T47D (cell line): ENCODE data around the gene BIRC7.

Experiments
- DNase-seq, 2 experiments: peaks; one replicate each; pipeline versions ENCODE4 v3.0.0 to v3.0.0-alpha.2; 2011 to 2012; ENCODE audit warnings: low read depth in 1 of 2, low spot score in 1 of 2
- JUND ChIP-seq: IDR thresholded peaks from 2 replicates; pipeline ENCODE4 v1.6.1; 2012; ENCODE audit warnings: low read depth
- in situ Hi-C: cut with HindIII; loops from 2 replicates; pipeline ENCODE4 v1.10.0; 2016; ENCODE audit warnings: low sequenced_read_pairs, low pct_unique_long_range_greater_than_20kb

The BIRC7 gene

DNA sequence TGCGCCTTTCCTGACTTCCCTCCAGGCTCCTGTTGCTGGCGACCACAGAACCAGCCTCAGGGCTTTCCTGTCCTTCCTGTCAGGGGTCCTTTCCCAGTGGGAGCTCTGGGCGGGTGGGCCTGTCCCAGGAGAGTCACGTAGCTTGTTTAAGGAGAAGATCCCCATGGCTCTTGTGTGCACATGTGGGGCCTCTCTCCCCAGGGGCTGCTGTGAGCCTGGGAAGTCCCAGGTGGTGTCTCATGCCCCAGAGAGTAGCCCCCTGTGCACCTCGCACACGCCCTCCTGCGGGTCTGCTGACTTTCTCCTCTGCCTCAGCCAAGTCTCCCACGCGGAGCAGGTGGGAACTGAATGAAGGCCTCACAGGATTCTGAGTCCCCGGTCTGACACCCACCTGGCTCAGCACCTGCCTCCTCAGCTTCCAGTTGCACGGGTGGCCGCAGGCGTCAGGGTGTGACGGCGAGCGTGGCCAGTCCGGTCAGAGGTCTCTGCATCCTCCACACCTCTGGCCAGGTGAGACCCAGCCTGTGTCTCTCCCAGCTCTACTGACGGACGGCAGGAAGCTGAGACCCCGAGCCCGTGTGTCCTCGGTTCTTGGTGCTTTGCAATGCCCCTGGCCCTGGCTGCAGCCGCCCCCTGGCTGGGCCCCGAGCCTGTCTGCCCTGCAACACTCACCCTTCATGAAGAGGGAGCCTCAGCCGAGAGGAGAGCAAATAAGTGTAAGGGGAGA is 24.2 kb downstream of the BIRC7 start:
- no peak for TF ChIP-seq JUND
- DNase-seq, result no peak
- in situ Hi-C loops, result no loop called here

DNA sequence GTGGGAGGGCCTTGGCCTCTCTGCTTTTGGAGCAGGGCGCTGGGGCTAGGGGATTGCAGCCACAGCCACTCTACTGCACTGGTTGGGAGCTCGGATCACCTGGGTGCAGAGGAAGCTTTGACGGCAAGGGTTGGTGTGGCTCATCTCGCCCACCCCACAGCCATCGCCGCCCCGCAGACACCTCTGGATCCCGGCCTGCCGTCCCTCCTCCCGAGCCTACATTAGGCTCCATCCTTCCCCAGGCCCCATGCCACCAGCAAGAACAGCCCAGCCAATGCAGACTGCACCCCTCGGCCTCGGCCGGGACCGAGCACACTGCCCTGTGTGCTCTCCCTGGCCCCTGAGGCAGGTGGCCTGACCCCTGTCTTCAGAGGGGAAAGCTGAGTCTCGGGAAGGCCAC is 24.8 kb downstream of the BIRC7 start:
- in situ Hi-C loops, result no loop called here
- no peak for TF ChIP-seq JUND
- no peak for DNase-seq

DNA sequence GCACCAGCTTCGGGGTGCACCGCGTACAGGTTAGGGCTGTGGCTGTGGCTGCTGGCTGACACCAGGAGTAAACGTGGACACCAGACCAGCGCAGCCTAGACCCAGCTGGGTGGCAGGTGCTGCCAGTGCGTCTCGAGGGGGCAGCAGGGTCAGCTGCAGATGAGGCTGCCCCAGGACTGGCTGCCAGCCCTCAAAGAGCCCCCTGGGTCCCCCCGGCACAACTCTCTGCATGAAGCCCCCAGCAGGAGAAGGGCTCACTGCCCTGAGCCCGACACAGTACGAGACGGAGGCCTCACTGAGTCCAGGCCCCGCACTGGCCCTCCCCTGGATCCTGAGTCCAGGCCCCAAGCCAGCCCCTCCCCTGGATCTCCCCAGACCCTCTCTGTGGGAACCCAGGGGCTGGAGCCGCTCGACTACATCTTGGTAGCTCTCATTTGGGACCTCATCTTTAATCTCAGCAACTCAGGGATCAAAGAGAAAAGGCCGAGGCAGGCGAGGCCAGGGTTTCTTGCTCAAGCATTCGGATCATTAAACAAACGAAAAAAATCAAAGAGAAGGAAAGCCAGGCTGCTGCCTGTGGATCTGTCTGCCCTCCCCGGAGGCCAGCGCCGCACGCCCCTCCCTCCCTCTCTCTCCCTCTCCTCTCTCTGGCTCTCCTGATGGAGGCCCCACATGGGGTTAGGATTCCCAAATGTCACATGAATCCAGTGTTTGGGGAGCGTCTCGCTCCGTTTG is 25.5 kb downstream of the BIRC7 start:
- TF ChIP-seq JUND, result no peak
- in situ Hi-C loops, result no loop called here
- DNase-seq, result no peak

DNA sequence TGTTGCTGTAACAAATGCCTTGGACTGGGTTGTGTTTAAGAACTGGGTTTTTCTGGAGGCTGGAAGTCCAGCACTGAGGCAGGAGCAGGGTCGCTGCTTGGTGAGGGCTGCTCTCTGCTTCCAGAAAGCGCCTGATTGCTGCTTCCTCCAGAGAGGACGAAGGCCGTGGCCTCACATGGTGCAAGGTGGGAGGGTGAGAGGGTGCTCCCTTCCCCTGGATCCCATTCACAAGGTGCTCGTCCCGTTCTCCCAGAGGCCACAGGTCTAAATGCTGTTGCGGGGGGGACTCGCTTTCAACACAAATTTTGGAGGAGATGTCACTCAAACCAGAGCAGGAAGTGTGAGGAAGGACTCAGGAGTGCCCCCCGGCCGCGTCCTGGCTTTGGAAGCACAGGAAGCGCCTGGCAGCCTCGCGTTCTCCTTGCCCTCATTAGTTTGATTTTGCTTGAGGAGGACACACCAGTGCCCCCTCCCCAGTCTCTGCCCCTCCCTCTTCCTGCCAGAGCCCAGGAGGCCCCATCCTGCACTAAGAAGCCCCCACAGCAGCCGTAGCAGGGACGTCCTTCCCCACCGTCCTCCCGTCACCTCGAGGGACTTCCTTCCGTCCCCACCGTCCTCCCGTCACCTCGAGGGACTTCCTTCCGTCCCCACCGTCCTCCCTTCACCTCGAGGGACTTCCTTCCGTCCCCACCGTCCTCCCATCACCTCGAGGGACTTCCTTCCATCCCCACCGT is 26.3 kb downstream of the BIRC7 start:
- DNase-seq, result no peak
- in situ Hi-C loops, result no loop called here
- TF ChIP-seq JUND, result no peak

DNA sequence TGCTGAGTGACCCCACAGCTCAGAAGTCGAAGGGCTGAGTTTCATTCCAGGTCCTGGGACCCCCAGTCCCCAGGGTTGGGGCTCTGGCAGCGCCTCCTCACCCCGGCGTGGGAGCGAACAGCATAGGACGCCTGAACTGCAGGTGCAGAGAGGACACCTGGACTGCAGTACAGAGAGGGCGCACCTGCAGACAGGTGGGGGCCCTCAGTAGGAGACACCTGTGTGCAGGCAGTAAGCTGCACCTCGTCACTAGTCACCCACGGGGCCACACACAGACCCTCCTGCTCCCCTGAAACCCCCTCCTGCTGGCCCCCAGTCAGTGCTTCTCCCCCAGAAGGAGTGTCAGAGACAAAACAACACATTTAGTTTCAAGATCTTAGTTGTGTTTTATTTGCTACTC is 27.1 kb downstream of the BIRC7 start:
- no peak for TF ChIP-seq JUND
- in situ Hi-C loops, result no loop called here
- no peak for DNase-seq

DNA sequence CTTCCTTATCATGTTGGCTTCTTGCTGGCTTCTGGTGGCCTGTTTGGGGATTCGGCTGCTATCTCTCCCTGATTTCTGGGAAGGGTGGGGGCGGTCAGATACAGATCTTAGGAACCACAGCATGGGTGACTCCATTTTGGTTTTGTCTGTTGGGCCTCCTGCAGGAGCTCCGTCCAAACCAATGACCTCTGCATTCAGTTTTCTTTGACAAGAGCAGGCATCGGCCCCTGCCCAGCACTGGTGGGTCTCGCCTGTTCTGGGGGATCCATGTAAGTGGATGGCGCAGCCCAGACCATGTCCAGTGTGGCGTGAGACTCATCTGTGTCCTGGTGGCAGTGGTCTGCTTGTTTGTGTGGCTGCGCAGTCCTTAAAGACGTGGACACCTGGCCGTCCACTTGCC is 28.3 kb downstream of the BIRC7 start:
- in situ Hi-C loops, result no loop called here
- no peak for DNase-seq
- no peak for TF ChIP-seq JUND

DNA sequence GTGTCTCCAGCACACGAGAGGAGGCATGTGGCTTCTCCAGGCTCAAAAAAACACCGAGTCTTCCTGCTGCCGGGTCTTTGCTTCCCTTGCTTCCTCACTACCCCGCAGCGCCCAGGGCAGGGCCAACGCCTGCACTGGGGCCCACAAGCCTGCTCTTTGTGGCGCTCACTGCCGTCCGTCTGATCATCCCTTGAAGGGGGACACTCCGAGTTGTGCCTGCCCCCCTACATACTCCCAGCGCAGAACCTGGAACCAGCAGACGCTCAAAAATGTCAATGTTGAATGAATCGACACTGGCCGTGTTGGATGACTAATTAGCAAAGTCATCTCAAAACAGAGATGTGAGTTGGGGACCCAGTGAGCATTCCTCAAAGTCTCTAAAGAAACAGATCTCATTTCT is 28.8 kb downstream of the BIRC7 start:
- no peak for TF ChIP-seq JUND
- in situ Hi-C loops, result no loop called here
- DNase-seq, result no peak

DNA sequence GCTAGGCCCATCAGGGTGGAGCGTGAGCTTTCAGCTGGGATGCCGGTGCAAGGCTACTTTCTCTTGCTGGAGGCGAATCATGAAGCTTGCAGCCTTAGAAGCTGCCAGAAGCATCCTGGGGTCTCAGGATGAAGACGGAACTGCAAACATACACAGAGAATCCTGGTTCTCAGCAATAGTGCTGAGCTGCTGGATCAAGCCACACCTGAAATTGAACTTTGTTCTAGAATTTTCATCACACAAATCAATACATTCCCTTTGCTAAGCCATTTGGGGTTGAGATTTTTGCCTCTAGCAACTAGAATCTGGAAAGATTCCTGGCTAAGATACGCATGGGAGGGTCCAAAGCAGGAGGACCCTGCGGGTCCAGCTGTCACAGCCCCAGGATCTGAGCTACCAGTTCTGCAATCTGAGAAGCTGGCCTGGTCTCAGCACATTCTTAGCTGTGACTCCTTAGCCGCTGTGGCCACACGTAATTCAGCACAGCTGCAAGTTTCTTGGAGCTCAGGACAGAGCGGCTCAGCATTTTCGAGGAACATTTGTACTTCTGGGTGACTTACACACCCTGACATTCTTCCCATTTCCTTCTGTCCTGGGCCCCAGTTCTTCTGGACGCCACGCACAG is 30.3 kb downstream of the BIRC7 start:
- no peak for TF ChIP-seq JUND
- in situ Hi-C loops, result no loop called here
- DNase-seq, result no peak

DNA sequence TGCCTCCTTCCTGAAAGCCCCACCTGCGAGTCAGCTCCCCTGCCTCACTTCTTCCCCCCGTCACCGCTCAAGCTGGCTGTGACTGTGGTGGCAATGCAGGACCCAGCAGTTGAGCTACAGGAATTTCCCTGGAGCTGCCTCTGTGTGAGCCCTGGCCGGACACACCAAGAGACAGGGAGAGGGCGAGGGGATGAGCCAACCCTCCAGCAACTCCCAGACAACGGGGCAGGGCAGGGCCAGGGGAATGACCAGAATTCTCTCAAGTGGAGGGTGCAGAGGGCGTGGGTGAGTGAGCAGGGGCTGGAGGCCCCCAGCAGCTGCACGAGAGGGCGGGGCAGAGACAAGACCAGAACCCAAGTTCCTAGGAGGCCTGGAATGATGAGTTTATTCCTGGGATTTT is 32.0 kb downstream of the BIRC7 start:
- in situ Hi-C loops, result no loop called here
- no peak for TF ChIP-seq JUND
- no peak for DNase-seq

DNA sequence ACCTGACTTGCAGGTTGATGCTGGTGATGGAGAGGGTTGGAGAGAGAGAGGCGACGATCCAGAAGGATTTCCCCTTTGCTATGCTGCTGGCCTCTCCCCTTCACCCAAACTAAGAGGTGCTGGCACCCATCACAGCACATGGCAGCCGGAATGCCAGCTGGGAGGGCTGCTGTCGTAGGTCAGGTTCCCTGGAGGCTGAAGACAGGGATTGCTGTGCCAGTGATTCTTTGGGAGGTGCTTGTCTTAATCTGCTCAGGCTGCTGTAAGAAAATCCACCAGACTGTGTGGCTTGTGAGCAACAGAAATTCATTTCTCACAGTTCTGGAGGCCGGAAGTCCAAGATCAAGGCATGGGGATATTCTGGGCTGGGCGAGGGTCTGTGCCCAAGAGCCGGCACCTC is 32.6 kb downstream of the BIRC7 start:
- no peak for DNase-seq
- no peak for TF ChIP-seq JUND
- in situ Hi-C loops, result no loop called here

DNA sequence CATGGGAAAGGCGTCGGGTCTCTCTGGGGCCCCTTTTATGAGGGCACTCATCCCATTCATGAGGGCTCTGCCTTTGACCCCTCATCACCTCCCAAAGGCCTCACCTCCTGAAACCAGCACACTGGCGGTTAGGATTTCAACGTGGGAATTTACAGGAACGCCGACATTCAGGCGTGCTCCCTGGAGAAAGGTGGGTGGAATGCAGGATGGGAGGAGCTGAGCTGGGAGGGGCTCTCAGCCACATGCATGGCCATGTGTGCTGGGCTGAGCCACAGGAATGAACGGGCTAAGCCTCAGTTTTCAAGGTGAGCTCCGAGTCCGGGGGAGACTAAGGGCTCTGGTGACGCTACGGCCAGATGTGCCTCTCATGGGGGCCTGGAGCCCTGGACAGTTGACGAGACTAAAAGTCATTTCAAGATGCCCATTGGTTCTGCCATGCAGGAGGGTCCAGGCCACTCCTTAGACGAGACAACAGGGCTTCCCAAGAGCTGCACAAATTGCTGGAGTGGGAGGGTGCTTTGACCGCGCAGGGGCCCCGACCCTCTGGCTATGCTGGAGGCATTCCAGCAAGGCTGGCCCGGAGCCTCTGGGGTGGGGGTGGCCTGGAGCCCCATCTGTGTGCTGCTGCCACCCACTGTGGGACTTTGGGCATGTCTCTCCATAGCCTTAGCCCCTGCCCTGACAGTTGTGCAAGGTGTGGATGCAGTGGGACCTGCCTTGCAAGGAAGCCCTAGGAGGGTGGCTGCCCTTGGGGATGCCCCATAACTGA is 33.1 kb downstream of the BIRC7 start:
- in situ Hi-C loops, result no loop called here
- TF ChIP-seq JUND, result no peak
- no peak for DNase-seq

DNA sequence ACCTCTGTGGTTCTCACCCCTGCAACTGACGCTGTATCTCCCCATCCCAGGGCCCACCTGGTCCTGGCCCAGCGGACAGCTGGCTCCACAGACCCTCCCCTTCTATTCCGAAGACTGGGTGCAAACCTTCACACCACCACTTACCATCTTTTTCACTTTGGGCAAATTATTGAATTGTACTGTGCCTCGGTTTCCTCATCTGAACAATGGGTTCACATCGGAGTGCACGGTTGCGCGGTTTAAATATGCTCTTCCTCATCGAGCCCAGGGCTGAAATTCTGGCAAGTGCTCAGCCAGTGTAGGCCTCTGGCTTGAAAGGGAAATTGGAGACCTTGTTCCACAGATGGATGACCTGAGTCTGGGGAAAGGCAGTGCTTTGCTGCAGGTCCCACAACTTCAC is 34.0 kb downstream of the BIRC7 start:
- TF ChIP-seq JUND, result no peak
- in situ Hi-C loops, result no loop called here
- DNase-seq, result no peak
